Transverse colon (tissue), 4 donors: Measurements from ENCODE around the gene LRRC3. TPM values are rescaled to one million over a fixed set of nuclear protein-coding genes. Genes with fewer than 3 reads are reported as not detected.

Source experiments
- DNase-seq: peaks from one replicate; pipeline ENCODE4 v3.0.0-alpha.2; 2019
- H3K27ac ChIP-seq, 4 donors: fragments of 200-600 bp; sonication (generic); 2 replicates each; pipeline ENCODE4 v1.5.1; 2016 to 2018; ENCODE audit warnings: inconsistent platforms in 4 of 4
- H3K27me3 ChIP-seq: fragments of 200-600 bp; sonication (generic); 2 replicates; pipeline ENCODE4 v1.5.1; 2017; ENCODE audit warnings: inconsistent platforms
- H3K36me3 ChIP-seq, 4 donors: fragments of 200-600 bp; sonication (generic); 2 replicates each; pipeline ENCODE4 v1.5.1; 2017 to 2019; ENCODE audit warnings: inconsistent platforms in 4 of 4
- H3K4me1 ChIP-seq, 4 donors: fragments of 200-600 bp; sonication (generic); 2 replicates each; pipeline ENCODE4 v1.5.1; 2017 to 2020; ENCODE audit warnings: inconsistent platforms in 4 of 4
- H3K4me3 ChIP-seq, 4 donors: fragments of 200-600 bp; sonication (generic); 1 replicate in 1 of 4; 2 replicates in 3 of 4; pipeline versions ENCODE4 v1.5.1 to v1.6.1; 2017 to 2019; ENCODE audit warnings: inconsistent platforms in 4 of 4
- H3K9me3 ChIP-seq, 2 donors: fragments of 200-600 bp; sonication (generic); 2 replicates each; pipeline ENCODE4 v1.5.1; 2017 to 2019; ENCODE audit warnings: inconsistent platforms in 2 of 2
- CTCF ChIP-seq, 5 experiments: fragments of 200-600 bp in 3 of 5; fragments of 450-650 bp in 2 of 5; sonication (generic) in 3 of 5; IDR thresholded peaks; 1 replicate in 2 of 5; 2 replicates in 3 of 5; pipeline ENCODE4 v1.5.1; 2016 to 2017; ENCODE audit warnings: antibody characterized with exemption in 5 of 5, inconsistent platforms in 3 of 5, mild to moderate bottlenecking in 2 of 5, moderate library complexity in 1 of 5
- EP300 ChIP-seq: sonication (generic); formaldehyde crosslinking; IDR thresholded peaks from one replicate; pipeline ENCODE4 v1.6.1; 2017; ENCODE audit warnings: antibody characterized with exemption, low read depth
- POLR2A ChIP-seq: fragments of 450-650 bp; IDR thresholded peaks from one replicate; pipeline ENCODE4 v1.6.1; 2016; ENCODE audit warnings: antibody characterized with exemption, mild to moderate bottlenecking, moderate library complexity
- POLR2AphosphoS5 ChIP-seq, 3 donors: sonication (generic); formaldehyde crosslinking; IDR thresholded peaks; one replicate each; pipeline ENCODE4 v1.6.1; 2016; ENCODE audit warnings: antibody characterized with exemption in 3 of 3
- WGBS, 2 donors: methylation state at CpG; one replicate each; pipeline ENCODE4 v1.1.5; 2018; ENCODE audit warnings: low coverage in 1 of 2; 5-methylcytosine and 5-hydroxymethylcytosine counted together
- in situ Hi-C, 4 donors: fragments of 200-750 bp; cut with MboI; loops; one replicate each; pipeline versions ENCODE4 v1.15.0 to v1.15.1; 2017; ENCODE audit warnings: low sequenced_read_pairs in 3 of 4, low pct_ligation_motif_present in 1 of 4, low pct_unique_long_range_greater_than_20kb in 1 of 4
- intact Hi-C: fragments of 100-400 bp; cut with DNase I; formaldehyde crosslinking; loops from one replicate; pipeline ENCODE4 v1.15.1; 2023; ENCODE audit warnings: low total_unique reads
- small RNA-seq, 4 donors: library from RNA; depleted of rRNA; stranded (forward); fragments of <200 nt; gene quantifications; one replicate each; pipeline ENCODE3, GENCODE V24; 2016
- total RNA-seq, 4 donors: library from RNA; depleted of rRNA; stranded (reverse); fragments of >200 nt; gene quantifications; one replicate each; pipeline ENCODE4 v1.1.0, GENCODE V29; 2016

Gene LRRC3
- total RNA-seq, 4 donors from 2014 or later, result 4.4 to 6.7 (median 5.1) TPM

- DNase-seq, result no peak
- H3K27me3 ChIP-seq, result peaks cover 19% of the 10 kb centered on the region
- no peak for TF ChIP-seq CTCF (IDR thresholded peaks at IDR 0.05)
- TF ChIP-seq EP300, result no peak
- TF ChIP-seq POLR2A, result no peak
- TF ChIP-seq POLR2AphosphoS5 (IDR thresholded peaks at IDR 0.05), result no peak
- intact Hi-C loops, result no loop called here
- H3K27ac ChIP-seq, result no peak overlapping the region
- in situ Hi-C loops, result loop anchor here in 2 of 4 donors (10.0 to 25.0 kb wide), 2 partner anchors 276 to 283 kb away; no protein-coding TSS in a partner anchor
- no peak overlapping the region for H3K4me3 ChIP-seq
- 67 to 89% methylated on average over 1 to 11 of the region's 11 CpGs for WGBS, 2 donors
- peaks cover 0 to 6% (median 3%) of the 10 kb centered on the region in 4 donors for H3K4me1 ChIP-seq
- H3K36me3 ChIP-seq, result no peaks in the 10 kb centered on the region
- no peaks in the 10 kb centered on the region for H3K9me3 ChIP-seq
Measured at GRCh38 chr21:44511219-44511937, 56.1 kb downstream of the LRRC3 start.

Small RNAs within 50 kb of the gene (small RNA-seq; reads per million reads assigned to genes)
- 0 reads per million in 4 donors for gene RF00285

Other genes with a start within 250 kb of the LRRC3 start
- 1 to 10 TPM; 3.2 to 7.6 (median 3.9) TPM for gene ICOSLG, start 214.6 kb upstream of the LRRC3 start, total RNA-seq
- gene DNMT3L, start 193.6 kb upstream of the LRRC3 start, total RNA-seq, result not detected
- not detected for gene AIRE, start 169.6 kb upstream of the LRRC3 start, total RNA-seq
- gene PFKL, start 155.5 kb upstream of the LRRC3 start, total RNA-seq, result 100 to 1,000 TPM; 185 to 288 (median 249) TPM
- gene CFAP410, start 116.1 kb upstream of the LRRC3 start, total RNA-seq, result 10 to 100 TPM; 17.2 to 41.3 (median 32.2) TPM
- gene TRPM2, start 101.9 kb upstream of the LRRC3 start, total RNA-seq, result 1 to 10 TPM in 3 of 4 donors, not detected in 1; 2.3 to 2.9 (median 2.6) TPM
- not detected for gene KRTAP10-1, start 84.7 kb downstream of the LRRC3 start, total RNA-seq
- gene KRTAP10-2, start 96.0 kb downstream of the LRRC3 start, total RNA-seq, result not detected
- not detected for gene KRTAP10-3, start 103.3 kb downstream of the LRRC3 start, total RNA-seq
- not detected for gene KRTAP10-4, start 118.2 kb downstream of the LRRC3 start, total RNA-seq
- not detected for gene KRTAP10-5, start 125.1 kb downstream of the LRRC3 start, total RNA-seq
- not detected for gene KRTAP10-6, start 137.0 kb downstream of the LRRC3 start, total RNA-seq
- gene KRTAP10-7, start 145.1 kb downstream of the LRRC3 start, total RNA-seq, result not detected
- not detected for gene KRTAP10-8, start 156.6 kb downstream of the LRRC3 start, total RNA-seq
- gene KRTAP10-9, start 171.6 kb downstream of the LRRC3 start, total RNA-seq, result not detected
- gene KRTAP10-10, start 181.8 kb downstream of the LRRC3 start, total RNA-seq, result not detected
- not detected for gene KRTAP10-11, start 190.9 kb downstream of the LRRC3 start, total RNA-seq
- gene KRTAP12-4, start 199.1 kb downstream of the LRRC3 start, total RNA-seq, result not detected
- not detected for gene KRTAP12-3, start 202.4 kb downstream of the LRRC3 start, total RNA-seq
- not detected for gene KRTAP12-2, start 211.4 kb downstream of the LRRC3 start, total RNA-seq
- gene KRTAP12-1, start 226.7 kb downstream of the LRRC3 start, total RNA-seq, result not detected
- not detected for gene KRTAP10-12, start 241.7 kb downstream of the LRRC3 start, total RNA-seq